GM21360 (cell line): ENCODE results near the gene INSR.
"Not testable (repeated sequence)": the region's sequence is repeated elsewhere in the genome, so short reads cannot be mapped to it uniquely, and the experiment has no call there.

ENCODE experiments used
- ATAC-seq: cut with Tn5 transposase; IDR thresholded peaks from one replicate; pipeline ENCODE4 v1.9.1; 2021; ENCODE audit warnings: mild to moderate bottlenecking, moderate library complexity; ENCODE audit not compliant: unreplicated experiment

INSR gene

GRCh38 chr19:7147119-7147675 lies 147.0 kb downstream of the INSR start:
- not testable (repeated sequence) for ATAC-seq

GRCh38 chr19:7146086-7146485 lies 148.1 kb downstream of the INSR start:
- not testable (repeated sequence) for ATAC-seq

- no peak for ATAC-seq
Measured at GRCh38 chr19:7145494-7145893, 148.7 kb downstream of the INSR start.

- no peak for ATAC-seq
Measured at GRCh38 chr19:7142771-7143170, 151.4 kb downstream of the INSR start.

- ATAC-seq = no peak
Measured at GRCh38 chr19:7140137-7140536, 154.1 kb downstream of the INSR start.

GRCh38 chr19:7139095-7139494 lies 155.1 kb downstream of the INSR start:
- no peak for ATAC-seq

- no peak for ATAC-seq
Measured at GRCh38 chr19:7138402-7138801, 155.8 kb downstream of the INSR start.

- no peak for ATAC-seq
Measured at GRCh38 chr19:7137120-7137519, 157.1 kb downstream of the INSR start.

- ATAC-seq = no peak
Measured at GRCh38 chr19:7132054-7132453, 162.2 kb downstream of the INSR start.

GRCh38 chr19:7130043-7130442 lies 164.2 kb downstream of the INSR start:
- no peak for ATAC-seq

GRCh38 chr19:7126132-7126531 lies 168.1 kb downstream of the INSR start:
- no peak for ATAC-seq

- no peak for ATAC-seq
Measured at GRCh38 chr19:7125221-7125620, 169.0 kb downstream of the INSR start.

GRCh38 chr19:7124782-7125181 lies 169.4 kb downstream of the INSR start:
- ATAC-seq = no peak

- no peak for ATAC-seq
Measured at GRCh38 chr19:7122701-7123100, 171.5 kb downstream of the INSR start.

- ATAC-seq = no peak
Measured at GRCh38 chr19:7120499-7120898, 173.7 kb downstream of the INSR start.

GRCh38 chr19:7119582-7119981 lies 174.6 kb downstream of the INSR start:
- no peak for ATAC-seq

GRCh38 chr19:7117248-7117647 lies 177.0 kb downstream of the INSR start:
- no peak for ATAC-seq

- ATAC-seq = no peak
Measured at GRCh38 chr19:7115721-7116120, 178.5 kb downstream of the INSR start.

GRCh38 chr19:7113233-7113632 lies 181.0 kb downstream of the INSR start:
- no peak for ATAC-seq

- ATAC-seq = no peak
Measured at GRCh38 chr19:7112675-7113074, 181.5 kb downstream of the INSR start.

- ATAC-seq = no peak
Measured at GRCh38 chr19:7109678-7110289, 184.4 kb downstream of the INSR start.

- no peak for ATAC-seq
Measured at GRCh38 chr19:7106711-7107657, 187.2 kb downstream of the INSR start.
